HCT116 (cell line): ENCODE results near the gene PRPF8. TPM values are rescaled to one million over a fixed set of nuclear protein-coding genes. Genes with fewer than 3 reads are reported as not detected.
A peak's percentile ranks its signal among the peaks of the same experiment; 100 is the strongest.

Experiments used
- ATAC-seq: fragments of 200-7000 bp; cut with Tn5 transposase; 2 replicates; pipeline ENCODE4 v1.9.1; 2020; ENCODE audit warnings: mild to moderate bottlenecking, moderate library complexity
- BruUV-seq: library from RNA; stranded (reverse); fragments of 400-500 nt; replicated peaks from 2 replicates; lab custom pipeline; 2021; lab: Mats Ljungman, UMichigan
- CTCF ChIA-PET: fragments of 300-600 bp; sonication (Branson Sonifier 250); formaldehyde crosslinking; loops from one replicate; lab custom pipeline; 2021; ENCODE audit warnings: antibody characterized with exemption; lab: Charles Lee
- POLR2A ChIA-PET: fragments of 300-600, 350-600 bp; sonication (Branson Sonifier 250); formaldehyde crosslinking; loops from one replicate; lab custom pipeline; 2021; ENCODE audit warnings: antibody characterized with exemption; lab: Charles Lee
- RAD21 ChIA-PET, 2 experiments: fragments of 300-600 bp; sonication (Branson Sonifier 250); formaldehyde crosslinking; loops; one replicate each; lab custom pipeline; 2023; ENCODE audit warnings: low total read pairs in 2 of 2; ENCODE audit not compliant: uncharacterized antibody in 2 of 2, unreplicated experiment in 2 of 2, low non-redundant PET in 1 of 2; lab: Charles Lee
- DNase-seq: peaks from one replicate; pipeline ENCODE4 v3.0.0-alpha.2; 2010; ENCODE audit warnings: low read depth, low spot score
- H2AFZ ChIP-seq: fragments of 200-600 bp; shearing (Covaris generic), sonication (generic); 2 replicates; pipeline ENCODE4 v1.6.1; 2017; ENCODE audit warnings: low read depth, mixed run types, mixed read lengths, antibody characterized with exemption, low read length; ENCODE audit not compliant: poor library complexity, severe bottlenecking
- H3K27ac ChIP-seq: 2 replicates; pipeline ENCODE4 v1.5.1; 2012; ENCODE audit warnings: low read depth, low read length
- H3K27me3 ChIP-seq: fragments of 200-600 bp; sonication (generic); 2 replicates; pipeline ENCODE4 v1.6.1; 2016; ENCODE audit warnings: mixed run types, low read length, mixed read lengths; ENCODE audit not compliant: insufficient read depth
- H3K36me3 ChIP-seq, 2 experiments: fragments of 200-500 bp in 1 of 2; fragments of 200-600 bp in 1 of 2; sonication (Bioruptor generic) in 1 of 2; sonication (generic) in 1 of 2; 2 replicates each; pipeline versions ENCODE4 v1.5.1 to v1.6.1; 2014 to 2016; ENCODE audit warnings: low read length in 2 of 2, inconsistent platforms in 1 of 2, mixed read lengths in 1 of 2, mixed run types in 1 of 2; ENCODE audit not compliant: insufficient read depth in 2 of 2, control insufficient read depth in 1 of 2
- H3K4me1 ChIP-seq, 2 experiments: fragments of 200-600 bp in 1 of 2; sonication (generic) in 1 of 2; 2 replicates each; pipeline versions ENCODE4 v1.5.1 to v1.6.1; 2012 to 2017; ENCODE audit warnings: low read length in 2 of 2, inconsistent platforms in 1 of 2, mild to moderate bottlenecking in 1 of 2, mixed read lengths in 1 of 2, mixed run types in 1 of 2, moderate library complexity in 1 of 2; ENCODE audit not compliant: insufficient read depth in 2 of 2, control insufficient read depth in 1 of 2
- H3K4me2 ChIP-seq: fragments of 200-600 bp; sonication (generic); 2 replicates; pipeline ENCODE4 v1.6.1; 2017; ENCODE audit warnings: mixed run types, low read length, mixed read lengths
- H3K4me3 ChIP-seq, 2 experiments: fragments of 200-600 bp in 1 of 2; sonication (generic) in 1 of 2; replicated peaks in 1 of 2; 2 replicates each; pipeline ENCODE4 v1.5.1; 2011 to 2016; ENCODE audit warnings: low read length in 2 of 2, control low read depth in 1 of 2, low read depth in 1 of 2, mild to moderate bottlenecking in 1 of 2, mixed read lengths in 1 of 2, mixed run types in 1 of 2
- H3K79me2 ChIP-seq: fragments of 200-600 bp; sonication (generic); 2 replicates; pipeline ENCODE4 v1.6.1; 2017; ENCODE audit warnings: mild to moderate bottlenecking, mixed run types, low read length, moderate library complexity, mixed read lengths; ENCODE audit not compliant: insufficient read depth
- H3K9ac ChIP-seq: fragments of 200-600 bp; sonication (generic); 2 replicates; pipeline ENCODE4 v1.6.1; 2016; ENCODE audit warnings: low read length, mixed read lengths
- H3K9me2 ChIP-seq: fragments of 200-600 bp; sonication (generic), shearing (Covaris generic); 2 replicates; pipeline ENCODE4 v1.6.1; 2017; ENCODE audit warnings: mixed run types, mild to moderate bottlenecking, moderate library complexity; ENCODE audit not compliant: insufficient read depth
- H3K9me3 ChIP-seq, 2 experiments: fragments of 200-500 bp in 1 of 2; fragments of 200-600 bp in 1 of 2; sonication (Bioruptor generic) in 1 of 2; sonication (generic) in 1 of 2; 2 replicates each; pipeline ENCODE4 v1.6.1; 2014 to 2017; ENCODE audit warnings: low read length in 2 of 2, mixed read lengths in 2 of 2, inconsistent platforms in 1 of 2, low read depth in 1 of 2, mild to moderate bottlenecking in 1 of 2, mixed run types in 1 of 2, moderate library complexity in 1 of 2; ENCODE audit not compliant: control insufficient read depth in 1 of 2, insufficient read depth in 1 of 2
- H4K20me1 ChIP-seq: fragments of 200-600 bp; sonication (generic), shearing (Covaris generic); 2 replicates; pipeline ENCODE4 v1.6.1; 2017; ENCODE audit warnings: mixed run types, mild to moderate bottlenecking, moderate library complexity; ENCODE audit not compliant: insufficient read depth
- CBX3 ChIP-seq: IDR thresholded peaks from 2 replicates; pipeline ENCODE4 v1.6.1; 2012; ENCODE audit warnings: low read depth
- EGR1 ChIP-seq: IDR thresholded peaks from 2 replicates; pipeline ENCODE4 v1.6.1; 2012; ENCODE audit warnings: low read depth
- JUND ChIP-seq: IDR thresholded peaks from 2 replicates; pipeline ENCODE4 v1.6.1; 2012
- MAX ChIP-seq: IDR thresholded peaks from 2 replicates; pipeline ENCODE4 v1.6.1; 2012
- POLR2A ChIP-seq: IDR thresholded peaks from 2 replicates; pipeline ENCODE4 v1.7.0; 2011; ENCODE audit warnings: borderline replicate concordance; ENCODE audit not compliant: insufficient read depth, insufficient read length; ENCODE audit errors: extremely low read depth
- POLR2AphosphoS5 ChIP-seq: IDR thresholded peaks from 2 replicates; pipeline ENCODE4 v1.6.1; 2011; ENCODE audit warnings: mild to moderate bottlenecking, low read depth, low read length, moderate library complexity
- TCF7L2 ChIP-seq: IDR thresholded peaks from 2 replicates; pipeline ENCODE4 v1.7.0; 2011; ENCODE audit warnings: borderline replicate concordance, inconsistent platforms; ENCODE audit not compliant: insufficient read depth, insufficient read length; ENCODE audit errors: extremely low read depth
- ZNF274 ChIP-seq: fragments of 200-500 bp; sonication (Bioruptor generic); IDR thresholded peaks from 2 replicates; pipeline ENCODE4 v1.6.1; 2014; ENCODE audit warnings: mild to moderate bottlenecking, low read depth, low read length, inconsistent platforms
- intact Hi-C: fragments of 100-400 bp; cut with micrococcal nuclease; formaldehyde crosslinking; loops from 2 replicates; pipeline ENCODE4 v1.10.0; 2022
- total RNA-seq: library from RNA; stranded (reverse); gene quantifications from one replicate; pipeline ENCODE4 v1.2.1, GENCODE V29; 2021; ENCODE audit not compliant: unreplicated experiment
- TF ChIP-seq, protein P1 (sequence below): IDR thresholded peaks from 2 replicates; pipeline ENCODE4 v1.6.1; 2012; ENCODE audit warnings: low read depth
- TF ChIP-seq, protein P2 (sequence below): IDR thresholded peaks from 2 replicates; pipeline ENCODE4 v1.6.1; 2012

PRPF8 gene
- total RNA-seq, 1 experiment from 2014 or later = 386 TPM

- H3K9me3 ChIP-seq = no peaks in the 10 kb centered on the region
- no peak overlapping the region for H2AFZ ChIP-seq
- ChIA-PET RAD21 (interaction anchor here in 1 of 2 experiments (0.6 kb wide), 1 partner anchor 33 kb away, joined by 4 read pairs; no protein-coding TSS in a partner anchor), CTCF (interaction anchor here (3.1 kb wide), 1 partner anchor 42 kb away, joined by 41 read pairs; no protein-coding TSS in a partner anchor), POLR2A (interaction anchor here (1.0 kb wide), 1 partner anchor 9 kb away, joined by 3 read pairs; no protein-coding TSS in a partner anchor)
- no peak overlapping the region for H3K9ac ChIP-seq
- H3K4me3 ChIP-seq = no peak overlapping the region
- no peaks in the 10 kb centered on the region for H3K9me2 ChIP-seq
- TF ChIP-seq JUND = no peak
- TF ChIP-seq, protein P1, sequence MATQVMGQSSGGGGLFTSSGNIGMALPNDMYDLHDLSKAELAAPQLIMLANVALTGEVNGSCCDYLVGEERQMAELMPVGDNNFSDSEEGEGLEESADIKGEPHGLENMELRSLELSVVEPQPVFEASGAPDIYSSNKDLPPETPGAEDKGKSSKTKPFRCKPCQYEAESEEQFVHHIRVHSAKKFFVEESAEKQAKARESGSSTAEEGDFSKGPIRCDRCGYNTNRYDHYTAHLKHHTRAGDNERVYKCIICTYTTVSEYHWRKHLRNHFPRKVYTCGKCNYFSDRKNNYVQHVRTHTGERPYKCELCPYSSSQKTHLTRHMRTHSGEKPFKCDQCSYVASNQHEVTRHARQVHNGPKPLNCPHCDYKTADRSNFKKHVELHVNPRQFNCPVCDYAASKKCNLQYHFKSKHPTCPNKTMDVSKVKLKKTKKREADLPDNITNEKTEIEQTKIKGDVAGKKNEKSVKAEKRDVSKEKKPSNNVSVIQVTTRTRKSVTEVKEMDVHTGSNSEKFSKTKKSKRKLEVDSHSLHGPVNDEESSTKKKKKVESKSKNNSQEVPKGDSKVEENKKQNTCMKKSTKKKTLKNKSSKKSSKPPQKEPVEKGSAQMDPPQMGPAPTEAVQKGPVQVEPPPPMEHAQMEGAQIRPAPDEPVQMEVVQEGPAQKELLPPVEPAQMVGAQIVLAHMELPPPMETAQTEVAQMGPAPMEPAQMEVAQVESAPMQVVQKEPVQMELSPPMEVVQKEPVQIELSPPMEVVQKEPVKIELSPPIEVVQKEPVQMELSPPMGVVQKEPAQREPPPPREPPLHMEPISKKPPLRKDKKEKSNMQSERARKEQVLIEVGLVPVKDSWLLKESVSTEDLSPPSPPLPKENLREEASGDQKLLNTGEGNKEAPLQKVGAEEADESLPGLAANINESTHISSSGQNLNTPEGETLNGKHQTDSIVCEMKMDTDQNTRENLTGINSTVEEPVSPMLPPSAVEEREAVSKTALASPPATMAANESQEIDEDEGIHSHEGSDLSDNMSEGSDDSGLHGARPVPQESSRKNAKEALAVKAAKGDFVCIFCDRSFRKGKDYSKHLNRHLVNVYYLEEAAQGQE = no peak
- no peak for TF ChIP-seq ZNF274
- TF ChIP-seq POLR2A = no peak
- TF ChIP-seq TCF7L2 = no peak
- TF ChIP-seq, protein P2, sequence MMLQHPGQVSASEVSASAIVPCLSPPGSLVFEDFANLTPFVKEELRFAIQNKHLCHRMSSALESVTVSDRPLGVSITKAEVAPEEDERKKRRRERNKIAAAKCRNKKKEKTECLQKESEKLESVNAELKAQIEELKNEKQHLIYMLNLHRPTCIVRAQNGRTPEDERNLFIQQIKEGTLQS = no peak
- no peak for TF ChIP-seq EGR1
- TF ChIP-seq CBX3 = no peak
- TF ChIP-seq MAX = no peak
- no peak for TF ChIP-seq POLR2AphosphoS5
- ATAC-seq (no peak), DNase-seq (no peak)
- H3K4me1 ChIP-seq = peaks cover 41 to 45% of the 10 kb centered on the region in 2 experiments
- BruUV-seq = no TSS peak
- H3K27me3 ChIP-seq = no peaks in the 10 kb centered on the region
- intact Hi-C loops = no loop called here
- H3K36me3 ChIP-seq = no peaks in the 10 kb centered on the region
- H3K79me2 ChIP-seq = no peaks in the 10 kb centered on the region
- no peak overlapping the region for H3K4me2 ChIP-seq
- no peaks in the 10 kb centered on the region for H4K20me1 ChIP-seq
- peak overlapping the region; percentile 95; the same call in 1 of the 2 replicates for H3K27ac ChIP-seq
Observed at GRCh38 chr17:1616101-1616500, 68.6 kb downstream of the PRPF8 start.
